ENCODE data around the gene CNBD2.
"Not testable (repeated sequence)": the region's sequence is repeated elsewhere in the genome, so short reads cannot be mapped to it uniquely, and the experiment has no call there.

Gene CNBD2

GRCh38 chr20:35975576-35976373, 7.4 kb downstream of the CNBD2 start:
- DNase-seq, result no peak

GRCh38 chr20:35978041-35978513, 9.7 kb downstream of the CNBD2 start:
- DNase-seq, result peak; percentile 79 to 92

- no peak for DNase-seq
Observed at GRCh38 chr20:35979544-35979943, 11.2 kb downstream of the CNBD2 start.

GRCh38 chr20:35981969-35982368, 13.6 kb downstream of the CNBD2 start:
- DNase-seq, result peak in 1 of 2 donors; percentile 31

- DNase-seq, result peak; percentile 3 to 15
Observed at GRCh38 chr20:35984382-35984781, 16.0 kb downstream of the CNBD2 start.

- DNase-seq, result no peak
Observed at GRCh38 chr20:35985806-35986205, 17.4 kb downstream of the CNBD2 start.

- no peak for DNase-seq
Observed at GRCh38 chr20:35988910-35989463, 20.6 kb downstream of the CNBD2 start.

GRCh38 chr20:35991142-35991771, 22.9 kb downstream of the CNBD2 start:
- peak; percentile 21 to 29 for DNase-seq

- DNase-seq, result peak; percentile 70 to 78
Observed at GRCh38 chr20:35992713-35993335, 24.4 kb downstream of the CNBD2 start.

- DNase-seq, result peak; percentile 65 to 82
Observed at GRCh38 chr20:35994994-35995453, 26.6 kb downstream of the CNBD2 start.

GRCh38 chr20:35996492-35996891, 28.1 kb downstream of the CNBD2 start:
- DNase-seq, result not testable (repeated sequence)

- not testable (repeated sequence) for DNase-seq
Observed at GRCh38 chr20:36001331-36001730, 32.9 kb downstream of the CNBD2 start.

GRCh38 chr20:36002855-36003254, 34.5 kb downstream of the CNBD2 start:
- no peak for DNase-seq

- peak; percentile 93 to 96 for DNase-seq
Observed at GRCh38 chr20:36004045-36004444, 35.7 kb downstream of the CNBD2 start.

GRCh38 chr20:36008461-36009035, 40.2 kb downstream of the CNBD2 start:
- DNase-seq, result no peak

GRCh38 chr20:36010076-36010475, 41.7 kb downstream of the CNBD2 start:
- DNase-seq, result no peak

GRCh38 chr20:36010825-36011224, 42.4 kb downstream of the CNBD2 start:
- no peak for DNase-seq

- DNase-seq, result no peak
Observed at GRCh38 chr20:36015806-36016403, 47.5 kb downstream of the CNBD2 start.

- DNase-seq, result no peak
Observed at GRCh38 chr20:36017048-36017951, 48.9 kb downstream of the CNBD2 start.

GRCh38 chr20:36018208-36018988, 50.0 kb downstream of the CNBD2 start:
- no peak for DNase-seq

Measured in inflammatory macrophage (primary cell).